A549 (cell line): ENCODE data around the gene YTHDC2.

Experiments used
- CTCF ChIP-seq: fragments of >200 bp; sonication (Bioruptor Twin); formaldehyde crosslinking; IDR thresholded peaks from 3 replicates; pipeline ENCODE4 v1.5.1; 2016
- E2F6 ChIP-seq: IDR thresholded peaks from 2 replicates; pipeline ENCODE4 v1.6.1; 2012; ENCODE audit warnings: low read depth, borderline replicate concordance
- EP300 ChIP-seq, 2 experiments: fragments of >200 bp; sonication (Bioruptor Twin); formaldehyde crosslinking; IDR thresholded peaks; 2 replicates in 1 of 2; 3 replicates in 1 of 2; pipeline ENCODE4 v1.6.1; 2016 to 2017
- HMGXB4 ChIP-seq: fragments of 250-450 bp; sonication (Bioruptor Pico); IDR thresholded peaks from 2 replicates; pipeline ENCODE4 v1.5.0; 2021; ENCODE audit warnings: mild to moderate bottlenecking, moderate library complexity, borderline replicate concordance
- REST ChIP-seq: fragments of 200-600 bp; sonication (generic); IDR thresholded peaks from 2 replicates; pipeline ENCODE4 v1.6.1; 2016; ENCODE audit warnings: antibody characterized with exemption, mild to moderate bottlenecking, moderate library complexity

GRCh38 chr5:113572716-113573115 lies 59.2 kb downstream of the YTHDC2 start:
- no peak for TF ChIP-seq EP300 (IDR thresholded peaks at IDR 0.05)
- no peak for TF ChIP-seq REST
- no peak for TF ChIP-seq HMGXB4 (CRISPR knock-in tag)
- TF ChIP-seq E2F6, result no peak
- TF ChIP-seq CTCF, result no peak
